Ascending aorta (tissue), 2 donors: Measurements from ENCODE around the gene RIT2. TPM values are rescaled to one million over a fixed set of nuclear protein-coding genes. Genes with fewer than 3 reads are reported as not detected.

Experiments
- DNase-seq, 2 donors: peaks; one replicate each; pipeline ENCODE4 v3.0.0-alpha.2; 2019; ENCODE audit warnings: low spot score in 2 of 2
- H3K27ac ChIP-seq, 2 donors: fragments of 200-600 bp; sonication (generic); one replicate each; pipeline ENCODE4 v1.5.1; 2016 to 2017; ENCODE audit warnings: mild to moderate bottlenecking in 1 of 2
- H3K27me3 ChIP-seq: fragments of 200-600 bp; sonication (generic); one replicate; pipeline ENCODE4 v1.5.1; 2017
- H3K36me3 ChIP-seq, 2 donors: fragments of 200-600 bp; sonication (generic); one replicate each; pipeline ENCODE4 v1.5.1; 2016
- H3K4me1 ChIP-seq, 2 donors: fragments of 200-600 bp; sonication (generic); one replicate each; pipeline ENCODE4 v1.5.1; 2016 to 2017; ENCODE audit warnings: mild to moderate bottlenecking in 1 of 2
- H3K4me3 ChIP-seq, 2 donors: fragments of 200-600 bp; sonication (generic); one replicate each; pipeline ENCODE4 v1.5.1; 2016 to 2017; ENCODE audit warnings: mild to moderate bottlenecking in 1 of 2
- H3K9me3 ChIP-seq, 2 donors: fragments of 200-600 bp; sonication (generic); one replicate each; pipeline ENCODE4 v1.5.1; 2016
- intact Hi-C: fragments of 100-400 bp; cut with DNase I; formaldehyde crosslinking; loops from one replicate; pipeline ENCODE4 v1.15.1; 2023
- total RNA-seq: library from RNA; depleted of rRNA; stranded (reverse); fragments of >200 nt; gene quantifications from one replicate; pipeline ENCODE4 v1.1.0, GENCODE V29; 2016
- TF ChIP-seq, protein P1 (sequence below), 3 experiments: fragments of 200-600 bp in 2 of 3; fragments of 450-650 bp in 1 of 3; sonication (generic) in 2 of 3; IDR thresholded peaks; one replicate each; pipeline ENCODE4 v1.5.1; 2016 to 2019; ENCODE audit warnings: antibody characterized with exemption in 3 of 3, mild to moderate bottlenecking in 1 of 3, moderate library complexity in 1 of 3

RIT2 gene
- total RNA-seq, 1 donor from 2014 or later = not detected

DNA sequence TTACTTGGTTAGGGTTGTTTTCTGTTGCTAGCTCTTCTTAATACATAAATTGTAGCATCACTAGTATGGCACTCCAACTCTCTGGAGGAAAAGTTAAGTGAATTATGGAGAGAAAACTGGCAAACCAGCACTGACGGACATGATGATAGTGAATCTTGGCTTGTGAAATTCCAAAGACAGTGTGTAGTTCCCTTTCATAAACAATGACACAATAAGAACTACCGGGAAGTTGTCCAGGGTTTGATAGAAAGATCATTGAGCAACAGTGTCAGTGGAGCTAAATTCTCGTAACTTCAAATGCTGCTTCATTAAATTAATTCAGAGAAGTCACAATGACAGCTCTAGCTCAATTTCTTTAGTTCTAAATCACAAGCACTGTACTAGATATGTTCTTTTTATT, 66.5 kb downstream of the RIT2 start:
- no peak overlapping the region for H3K27ac ChIP-seq
- no peak for DNase-seq

DNA sequence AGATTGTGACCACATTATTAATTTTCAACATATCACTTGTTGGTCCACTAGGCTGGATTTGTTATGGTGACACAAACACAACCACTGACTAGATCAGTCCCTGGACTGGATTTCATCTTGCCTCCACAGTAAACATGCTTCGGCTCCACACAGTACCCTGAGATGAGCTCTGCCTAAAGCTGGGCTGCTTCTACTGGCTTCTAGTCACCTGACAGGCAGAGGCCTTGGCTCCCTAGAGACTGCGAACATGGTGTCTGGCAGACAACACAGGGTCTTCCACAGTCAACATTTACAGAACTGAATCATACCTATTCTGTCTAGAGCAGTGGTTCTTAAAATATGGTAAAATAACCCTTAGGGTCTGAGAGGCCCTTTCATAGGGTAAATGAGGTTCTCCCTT, 69.2 kb downstream of the RIT2 start:
- TF ChIP-seq, protein P1, sequence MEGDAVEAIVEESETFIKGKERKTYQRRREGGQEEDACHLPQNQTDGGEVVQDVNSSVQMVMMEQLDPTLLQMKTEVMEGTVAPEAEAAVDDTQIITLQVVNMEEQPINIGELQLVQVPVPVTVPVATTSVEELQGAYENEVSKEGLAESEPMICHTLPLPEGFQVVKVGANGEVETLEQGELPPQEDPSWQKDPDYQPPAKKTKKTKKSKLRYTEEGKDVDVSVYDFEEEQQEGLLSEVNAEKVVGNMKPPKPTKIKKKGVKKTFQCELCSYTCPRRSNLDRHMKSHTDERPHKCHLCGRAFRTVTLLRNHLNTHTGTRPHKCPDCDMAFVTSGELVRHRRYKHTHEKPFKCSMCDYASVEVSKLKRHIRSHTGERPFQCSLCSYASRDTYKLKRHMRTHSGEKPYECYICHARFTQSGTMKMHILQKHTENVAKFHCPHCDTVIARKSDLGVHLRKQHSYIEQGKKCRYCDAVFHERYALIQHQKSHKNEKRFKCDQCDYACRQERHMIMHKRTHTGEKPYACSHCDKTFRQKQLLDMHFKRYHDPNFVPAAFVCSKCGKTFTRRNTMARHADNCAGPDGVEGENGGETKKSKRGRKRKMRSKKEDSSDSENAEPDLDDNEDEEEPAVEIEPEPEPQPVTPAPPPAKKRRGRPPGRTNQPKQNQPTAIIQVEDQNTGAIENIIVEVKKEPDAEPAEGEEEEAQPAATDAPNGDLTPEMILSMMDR (IDR thresholded peaks at IDR 0.05) = no peak
- no peaks in the 10 kb centered on the region for H3K36me3 ChIP-seq
- DNase-seq = no peak
- intact Hi-C loops = no loop called here
- H3K4me3 ChIP-seq = no peak overlapping the region
- H3K9me3 ChIP-seq = no peaks in the 10 kb centered on the region
- no peaks in the 10 kb centered on the region for H3K27me3 ChIP-seq
- no peaks in the 10 kb centered on the region for H3K4me1 ChIP-seq
- no peak overlapping the region for H3K27ac ChIP-seq

More for the DNA sequence above, 66.5 kb downstream of the RIT2 start:
- TF ChIP-seq, protein P1 (IDR thresholded peaks at IDR 0.05) = no peak
- no peak overlapping the region for H3K4me3 ChIP-seq
- H3K36me3 ChIP-seq = no peaks in the 10 kb centered on the region
- H3K27me3 ChIP-seq = no peaks in the 10 kb centered on the region
- no peaks in the 10 kb centered on the region for H3K9me3 ChIP-seq
- no peaks in the 10 kb centered on the region for H3K4me1 ChIP-seq
- intact Hi-C loops = no loop called here

DNA sequence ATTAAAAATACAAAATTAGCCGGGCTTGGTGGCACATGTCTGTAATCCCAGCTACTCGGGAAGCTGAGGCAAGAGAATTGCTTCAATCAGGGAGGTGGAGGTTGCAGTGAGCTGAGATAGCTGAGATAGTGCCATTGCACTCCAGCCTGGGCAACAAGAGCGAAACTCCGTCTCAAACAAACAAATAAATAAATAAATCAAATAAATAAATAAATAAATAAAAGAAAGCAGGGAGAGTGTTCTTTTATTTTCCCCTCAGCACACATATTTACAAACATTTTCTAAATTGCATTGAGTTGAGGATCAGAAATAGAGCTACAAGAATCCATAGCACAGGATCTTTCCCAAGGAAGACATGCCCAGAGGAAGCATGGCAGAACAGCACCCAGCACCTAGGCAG, 71.9 kb downstream of the RIT2 start:
- no peaks in the 10 kb centered on the region for H3K36me3 ChIP-seq
- H3K27ac ChIP-seq = no peak overlapping the region
- no peaks in the 10 kb centered on the region for H3K27me3 ChIP-seq
- no peak for DNase-seq
- intact Hi-C loops = no loop called here
- H3K4me1 ChIP-seq = no peaks in the 10 kb centered on the region
- H3K4me3 ChIP-seq = no peak overlapping the region
- no peaks in the 10 kb centered on the region for H3K9me3 ChIP-seq
- TF ChIP-seq, protein P1 (IDR thresholded peaks at IDR 0.05) = no peak

DNA sequence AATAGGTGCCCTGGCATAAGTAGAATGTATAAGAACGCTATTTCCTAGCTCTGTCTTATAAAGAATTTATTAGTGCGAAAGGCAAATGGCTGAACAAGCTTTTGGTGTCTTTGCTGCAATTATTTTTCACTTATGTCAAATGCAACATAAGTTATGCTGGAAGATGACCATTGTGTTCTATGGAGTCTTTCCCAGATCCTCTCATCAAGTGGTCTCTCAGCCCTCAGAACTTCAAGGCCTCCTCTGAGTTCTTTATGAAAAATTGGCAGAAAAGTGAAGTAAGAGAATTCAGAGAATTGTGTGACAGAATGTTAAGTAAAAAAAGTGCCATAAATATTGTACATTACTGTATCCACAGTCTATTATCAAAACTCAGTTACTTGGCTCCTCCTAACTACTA, 75.2 kb downstream of the RIT2 start:
- Histone ChIP-seq H3K9me3 (no peaks in the 10 kb centered on the region), H3K4me3 (no peak overlapping the region), H3K27me3 (no peaks in the 10 kb centered on the region), H3K27ac (no peak overlapping the region), H3K36me3 (no peaks in the 10 kb centered on the region), H3K4me1 (no peaks in the 10 kb centered on the region)
- intact Hi-C loops = no loop called here
- DNase-seq = no peak
- TF ChIP-seq, protein P1 (IDR thresholded peaks at IDR 0.05) = no peak

DNA sequence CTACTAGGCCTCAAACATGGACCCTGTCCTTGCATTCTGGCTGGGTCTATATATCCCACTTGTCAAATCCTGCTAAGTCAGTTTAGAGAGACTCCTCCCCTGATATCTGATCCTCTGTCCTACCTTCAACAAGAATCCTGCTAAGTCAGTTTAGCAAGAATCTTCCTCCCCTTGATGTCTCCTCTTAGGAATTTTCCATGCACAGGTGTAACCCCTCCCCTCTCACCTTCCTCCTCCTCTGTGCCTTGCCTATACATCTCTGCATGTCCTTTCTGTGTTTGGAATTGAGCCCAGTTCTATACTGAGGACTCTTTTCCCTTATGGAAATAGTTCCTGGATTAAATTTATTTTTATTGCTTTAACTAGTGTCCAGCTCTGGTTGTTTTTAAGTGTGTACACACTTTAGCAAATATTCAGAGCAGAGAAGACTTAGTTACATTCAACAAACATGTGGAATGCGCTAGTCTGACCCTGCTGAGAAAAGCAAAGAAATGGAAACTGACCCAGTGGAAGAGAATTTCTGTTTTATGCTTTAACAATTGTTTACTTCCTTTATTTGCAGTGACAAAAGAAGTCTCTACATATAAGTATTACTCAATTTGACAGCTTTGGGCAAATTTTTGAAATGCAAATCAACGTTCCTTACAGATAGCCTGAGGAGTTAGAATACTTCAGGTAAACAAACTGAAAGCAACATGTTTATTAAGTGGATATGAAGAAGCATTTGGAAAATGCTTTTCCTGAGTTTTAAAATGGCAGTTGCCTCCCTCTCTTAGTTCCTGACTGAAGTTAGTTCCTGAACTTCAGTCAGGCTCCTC, 80.6 kb downstream of the RIT2 start:
- Histone ChIP-seq H3K4me1 (no peaks in the 10 kb centered on the region), H3K9me3 (no peaks in the 10 kb centered on the region), H3K36me3 (no peaks in the 10 kb centered on the region), H3K4me3 (no peak overlapping the region), H3K27ac (no peak overlapping the region), H3K27me3 (no peaks in the 10 kb centered on the region)
- intact Hi-C loops = no loop called here
- TF ChIP-seq, protein P1 (IDR thresholded peaks at IDR 0.05) = no peak
- DNase-seq = no peak
